ENCODE results near the gene SFT2D1. TPM values are rescaled to one million over a fixed set of nuclear protein-coding genes. Genes with fewer than 3 reads are reported as not detected.

Gene SFT2D1
- total and polyA plus RNA-seq, 8 donors = 4.7 to 96.8 (median 44.5) TPM

GRCh38 chr6:166277892-166278578, 64.3 kb downstream of the SFT2D1 start:
- Histone ChIP-seq H3K36me3 (no peaks in the 10 kb centered on the region), H3K4me1 (peaks cover 0 to 13% (median 4%) of the 10 kb centered on the region in 4 donors), H3K9me3 (no peaks in the 10 kb centered on the region), H3K27ac (no peak overlapping the region), H3K4me3 (no peak overlapping the region), H3K27me3 (peaks cover 0 to 26% (median 3%) of the 10 kb centered on the region in 3 donors)
- TF ChIP-seq POLR2AphosphoS5 (IDR thresholded peaks at IDR 0.05) = no peak
- TF ChIP-seq EP300 (IDR thresholded peaks at IDR 0.05) = no peak
- no peak for TF ChIP-seq POLR2A (IDR thresholded peaks at IDR 0.05)
- no peak for TF ChIP-seq CTCF (IDR thresholded peaks at IDR 0.05)
- WGBS, 5 donors = 83 to 92% (median 83%) methylated on average over 10 to 11 of the region's 11 CpGs
- no peak for DNase-seq
- intact Hi-C loops (cut with DNase I; ENCODE audit: low total_unique reads) = loop anchor here (5.0 kb wide), 1 partner anchor 124 kb away; no protein-coding TSS in a partner anchor

GRCh38 chr6:166277018-166277417, 65.3 kb downstream of the SFT2D1 start:
- TF ChIP-seq CTCF (IDR thresholded peaks at IDR 0.05) = no peak
- TF ChIP-seq POLR2A (IDR thresholded peaks at IDR 0.05) = no peak
- no peak for TF ChIP-seq POLR2AphosphoS5 (IDR thresholded peaks at IDR 0.05)
- no peak for TF ChIP-seq EP300 (IDR thresholded peaks at IDR 0.05)
- Histone ChIP-seq H3K9me3 (no peaks in the 10 kb centered on the region), H3K36me3 (no peaks in the 10 kb centered on the region), H3K4me1 (peaks cover 0 to 13% (median 4%) of the 10 kb centered on the region in 4 donors), H3K27me3 (peaks cover 0 to 21% (median 3%) of the 10 kb centered on the region in 3 donors), H3K4me3 (no peak overlapping the region), H3K27ac (no peak overlapping the region)
- 42 to 53% (median 49%) methylated on average over 11 of the region's 11 CpGs for WGBS, 5 donors
- DNase-seq = no peak
- intact Hi-C loops (cut with DNase I; ENCODE audit: low total_unique reads) = loop anchor here (5.0 kb wide), 1 partner anchor 125 kb away; no protein-coding TSS in a partner anchor

- no peaks in the 10 kb centered on the region for H3K36me3 ChIP-seq
These were observed 66.6 kb downstream of the SFT2D1 start for GRCh38 chr6:166275714-166276166.

More at GRCh38 chr6:166275714-166276166, 66.6 kb downstream of the SFT2D1 start:
- H3K4me1 ChIP-seq = peaks cover 0 to 13% (median 4%) of the 10 kb centered on the region in 4 donors
- no peaks in the 10 kb centered on the region for H3K9me3 ChIP-seq
- H3K4me3 ChIP-seq = no peak overlapping the region
- peaks cover 0 to 26% (median 3%) of the 10 kb centered on the region in 3 donors for H3K27me3 ChIP-seq
- 1 to 3% (median 2%) methylated on average over 18 to 21 of the region's 21 CpGs for WGBS, 5 donors
- DNase-seq = peak; percentile 82 to 86
- intact Hi-C loops (cut with DNase I; ENCODE audit: low total_unique reads) = loop anchor here (5.0 kb wide), 1 partner anchor 127 kb away; no protein-coding TSS in a partner anchor
- H3K27ac ChIP-seq = no peak overlapping the region
- no peak for TF ChIP-seq POLR2A (IDR thresholded peaks at IDR 0.05)
- TF ChIP-seq CTCF (IDR thresholded peaks at IDR 0.05) = peak in 5 of 7 experiments; percentile 82 to 99 (median 98)

All from stomach (tissue), 9 donors.